ENCODE measurements around the gene AWAT2. TPM values are rescaled to one million over a fixed set of nuclear protein-coding genes. Genes with fewer than 3 reads are reported as not detected.
A peak's percentile ranks its signal among the peaks of the same experiment; 100 is the strongest.

The AWAT2 gene
- total and polyA plus RNA-seq, 2 donors from 2014 or later, result not detected

- Histone ChIP-seq H3K36me3 (ENCODE audit: control insufficient read depth in 2 of 3, insufficient read depth in 3 of 3, low read length in 3 of 3) (no peaks in the 10 kb centered on the region), H3K4me3 (ENCODE audit: low read length in 3 of 3) (no peak overlapping the region), H3K27me3 (ENCODE audit: control insufficient read depth, insufficient read depth, low read length) (no peaks in the 10 kb centered on the region), H3K9ac (ENCODE audit: low read length in 3 of 3) (no peak overlapping the region), H3K27ac (ENCODE audit: low read depth in 2 of 2, low read length in 2 of 2) (no peak overlapping the region), H3K4me1 (ENCODE audit: control insufficient read depth in 2 of 3, insufficient read depth in 2 of 3, low read depth in 1 of 3, low read length in 3 of 3) (no peaks in the 10 kb centered on the region), H3K9me3 (ENCODE audit: control insufficient read depth in 2 of 3, insufficient read depth in 1 of 3, low read length in 3 of 3) (no peaks in the 10 kb centered on the region)
- TF ChIP-seq CTCF (IDR thresholded peaks at IDR 0.05; ENCODE audit: borderline replicate concordance, extremely low read depth, insufficient read depth), result no peak
- intact Hi-C loops (cut with DNase I), result no loop called here
- FAIRE-seq (no peak), DNase-seq (no peak)
These were observed 15.1 kb downstream of the AWAT2 start for GRCh38 chrX:70034646-70035045.

DNA sequence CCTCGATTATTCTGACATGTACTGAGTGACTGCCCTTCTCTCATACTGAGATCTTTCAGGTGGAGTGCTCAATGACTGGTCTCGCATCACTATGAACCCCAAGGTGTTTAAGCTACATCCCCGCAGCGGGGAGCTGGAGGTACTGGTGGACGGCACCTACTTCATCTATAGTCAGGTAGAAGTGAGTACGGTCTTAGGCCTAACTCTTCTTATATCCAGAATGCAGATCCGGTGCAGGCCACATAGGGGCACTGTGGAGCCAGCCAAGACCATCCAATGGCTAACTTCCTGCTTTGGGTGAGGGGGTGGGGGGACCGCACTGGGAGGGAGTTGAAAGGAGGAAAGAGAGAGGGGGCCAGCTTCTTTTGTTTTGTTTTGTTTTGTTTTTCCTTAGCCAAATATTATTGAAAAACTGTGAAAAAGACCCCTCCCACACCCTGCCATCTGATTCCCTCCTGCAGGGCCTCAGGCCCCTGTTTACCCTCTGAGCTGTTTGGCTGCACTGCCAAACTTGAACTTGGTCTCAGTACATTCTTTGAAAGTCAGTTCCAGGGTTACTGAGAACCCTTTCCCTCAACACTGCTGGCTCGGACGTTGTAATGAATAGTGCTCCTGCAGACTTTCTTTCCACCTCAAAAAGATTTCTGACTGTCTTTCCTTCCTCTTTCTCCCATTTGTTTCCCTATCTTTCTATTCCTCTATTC is 16.2 kb downstream of the AWAT2 start:
- TF ChIP-seq CTCF (IDR thresholded peaks at IDR 0.05; ENCODE audit: borderline replicate concordance, extremely low read depth, insufficient read depth), result peak; percentile 13
- Histone ChIP-seq H3K27ac (ENCODE audit: low read depth in 2 of 2, low read length in 2 of 2) (no peak overlapping the region), H3K36me3 (ENCODE audit: control insufficient read depth in 2 of 3, insufficient read depth in 3 of 3, low read length in 3 of 3) (no peaks in the 10 kb centered on the region), H3K27me3 (ENCODE audit: control insufficient read depth, insufficient read depth, low read length) (no peaks in the 10 kb centered on the region), H3K9ac (ENCODE audit: low read length in 3 of 3) (no peak overlapping the region), H3K4me1 (ENCODE audit: control insufficient read depth in 2 of 3, insufficient read depth in 2 of 3, low read depth in 1 of 3, low read length in 3 of 3) (no peaks in the 10 kb centered on the region), H3K4me3 (ENCODE audit: low read length in 3 of 3) (no peak overlapping the region), H3K9me3 (ENCODE audit: control insufficient read depth in 2 of 3, insufficient read depth in 1 of 3, low read length in 3 of 3) (no peaks in the 10 kb centered on the region)
- FAIRE-seq (no peak), DNase-seq (peak in 4 of 5 donors; percentile 34 to 40 (median 39))
- intact Hi-C loops (cut with DNase I), result no loop called here

DNA sequence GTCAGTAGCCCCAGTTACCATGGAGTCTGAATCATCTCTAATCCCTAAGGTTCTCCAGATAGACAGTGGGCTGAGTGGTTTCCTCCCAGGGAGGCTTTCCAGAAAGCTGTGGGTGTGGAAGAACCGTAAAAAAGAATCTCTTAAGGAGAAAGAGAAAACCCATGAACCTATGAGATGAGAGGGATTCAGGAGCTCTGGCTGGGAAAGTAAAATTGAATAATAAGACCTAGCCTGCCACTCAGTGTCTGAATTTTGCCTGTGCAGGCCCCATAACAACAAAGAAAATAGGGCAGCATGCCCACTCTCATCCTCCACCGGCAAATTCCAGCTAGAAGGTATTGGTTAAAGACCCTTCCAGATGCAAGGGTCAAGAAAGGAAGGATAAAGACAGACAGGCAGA is 16.9 kb downstream of the AWAT2 start:
- DNase-seq (no peak), FAIRE-seq (no peak)
- intact Hi-C loops (cut with DNase I), result no loop called here
- Histone ChIP-seq H3K9me3 (ENCODE audit: control insufficient read depth in 2 of 3, insufficient read depth in 1 of 3, low read length in 3 of 3) (no peaks in the 10 kb centered on the region), H3K4me3 (ENCODE audit: low read length in 3 of 3) (no peak overlapping the region), H3K9ac (ENCODE audit: low read length in 3 of 3) (no peak overlapping the region), H3K4me1 (ENCODE audit: control insufficient read depth in 2 of 3, insufficient read depth in 2 of 3, low read depth in 1 of 3, low read length in 3 of 3) (no peaks in the 10 kb centered on the region), H3K36me3 (ENCODE audit: control insufficient read depth in 2 of 3, insufficient read depth in 3 of 3, low read length in 3 of 3) (no peaks in the 10 kb centered on the region), H3K27me3 (ENCODE audit: control insufficient read depth, insufficient read depth, low read length) (no peaks in the 10 kb centered on the region), H3K27ac (ENCODE audit: low read depth in 2 of 2, low read length in 2 of 2) (no peak overlapping the region)
- TF ChIP-seq CTCF (IDR thresholded peaks at IDR 0.05; ENCODE audit: borderline replicate concordance, extremely low read depth, insufficient read depth), result no peak
